ENCODE measurements around the gene CUL4A. TPM values are rescaled to one million over a fixed set of nuclear protein-coding genes. Genes with fewer than 3 reads are reported as not detected.

CUL4A gene
- total and polyA plus RNA-seq, 9 donors, result 52.4 to 72.3 (median 62.8) TPM

GRCh38 chr13:113219256-113219940 is 10.0 kb downstream of the CUL4A start:
- Histone ChIP-seq H3K27me3 (ENCODE audit: control insufficient read depth, insufficient read depth, low read length) (no peaks in the 10 kb centered on the region), H3K9me3 (replicated peaks; ENCODE audit: control insufficient read depth, low read depth, low read length) (no peaks in the 10 kb centered on the region), H3K4me3 (ENCODE audit: low read length) (no peak overlapping the region), H3K27ac (ENCODE audit: low read length) (no peak overlapping the region), H3K36me3 (ENCODE audit: control insufficient read depth, insufficient read depth, low read length) (peaks cover 45% of the 10 kb centered on the region), H3K4me1 (ENCODE audit: control insufficient read depth, insufficient read depth, low read length) (peaks cover 5% of the 10 kb centered on the region)
- 87% methylated on average over 14 of the region's 14 CpGs for WGBS (ENCODE audit: insufficient coverage)
- no peak for DNase-seq

GRCh38 chr13:113220141-113220598 is 10.8 kb downstream of the CUL4A start:
- Histone ChIP-seq H3K36me3 (ENCODE audit: control insufficient read depth, insufficient read depth, low read length) (peaks cover 49% of the 10 kb centered on the region), H3K27me3 (ENCODE audit: control insufficient read depth, insufficient read depth, low read length) (no peaks in the 10 kb centered on the region), H3K9me3 (replicated peaks; ENCODE audit: control insufficient read depth, low read depth, low read length) (no peaks in the 10 kb centered on the region), H3K27ac (ENCODE audit: low read length) (no peak overlapping the region), H3K4me3 (ENCODE audit: low read length) (no peak overlapping the region), H3K4me1 (ENCODE audit: control insufficient read depth, insufficient read depth, low read length) (peaks cover 5% of the 10 kb centered on the region)
- WGBS (ENCODE audit: insufficient coverage), result 72% methylated on average over 13 of the region's 13 CpGs
- no peak for DNase-seq

GRCh38 chr13:113220877-113221276 is 11.5 kb downstream of the CUL4A start:
- H3K4me3 ChIP-seq (ENCODE audit: low read length), result no peak overlapping the region
- peaks cover 3% of the 10 kb centered on the region for H3K4me1 ChIP-seq (ENCODE audit: control insufficient read depth, insufficient read depth, low read length)
- no peaks in the 10 kb centered on the region for H3K27me3 ChIP-seq (ENCODE audit: control insufficient read depth, insufficient read depth, low read length)
- 94% methylated on average over 6 of the region's 7 CpGs for WGBS (ENCODE audit: insufficient coverage)
- H3K27ac ChIP-seq (ENCODE audit: low read length), result no peak overlapping the region
- no peaks in the 10 kb centered on the region for H3K9me3 ChIP-seq (replicated peaks; ENCODE audit: control insufficient read depth, low read depth, low read length)
- DNase-seq, result no peak
- H3K36me3 ChIP-seq (ENCODE audit: control insufficient read depth, insufficient read depth, low read length), result peaks cover 55% of the 10 kb centered on the region

- no peak for DNase-seq
- peaks cover 75% of the 10 kb centered on the region for H3K36me3 ChIP-seq (ENCODE audit: control insufficient read depth, insufficient read depth, low read length)
- no peaks in the 10 kb centered on the region for H3K4me1 ChIP-seq (ENCODE audit: control insufficient read depth, insufficient read depth, low read length)
- H3K4me3 ChIP-seq (ENCODE audit: low read length), result no peak overlapping the region
- H3K27me3 ChIP-seq (ENCODE audit: control insufficient read depth, insufficient read depth, low read length), result no peaks in the 10 kb centered on the region
- no peak overlapping the region for H3K27ac ChIP-seq (ENCODE audit: low read length)
- H3K9me3 ChIP-seq (replicated peaks; ENCODE audit: control insufficient read depth, low read depth, low read length), result no peaks in the 10 kb centered on the region
- WGBS (ENCODE audit: insufficient coverage), result 98% methylated on average over 5 of the region's 7 CpGs
These were observed 13.7 kb downstream of the CUL4A start for GRCh38 chr13:113223070-113223469.

- WGBS (ENCODE audit: insufficient coverage), result 68% methylated on average over 6 of the region's 10 CpGs
- Histone ChIP-seq H3K4me3 (ENCODE audit: low read length) (no peak overlapping the region), H3K27ac (ENCODE audit: low read length) (no peak overlapping the region), H3K36me3 (ENCODE audit: control insufficient read depth, insufficient read depth, low read length) (peaks cover 80% of the 10 kb centered on the region), H3K4me1 (ENCODE audit: control insufficient read depth, insufficient read depth, low read length) (no peaks in the 10 kb centered on the region), H3K9me3 (replicated peaks; ENCODE audit: control insufficient read depth, low read depth, low read length) (no peaks in the 10 kb centered on the region), H3K27me3 (ENCODE audit: control insufficient read depth, insufficient read depth, low read length) (no peaks in the 10 kb centered on the region)
- DNase-seq, result no peak
These were observed 15.1 kb downstream of the CUL4A start for GRCh38 chr13:113224486-113224885.

- Histone ChIP-seq H3K27me3 (ENCODE audit: control insufficient read depth, insufficient read depth, low read length) (no peaks in the 10 kb centered on the region), H3K4me1 (ENCODE audit: control insufficient read depth, insufficient read depth, low read length) (no peaks in the 10 kb centered on the region), H3K27ac (ENCODE audit: low read length) (no peak overlapping the region), H3K4me3 (ENCODE audit: low read length) (no peak overlapping the region), H3K9me3 (replicated peaks; ENCODE audit: control insufficient read depth, low read depth, low read length) (no peaks in the 10 kb centered on the region), H3K36me3 (ENCODE audit: control insufficient read depth, insufficient read depth, low read length) (peaks cover 83% of the 10 kb centered on the region)
- no peak for DNase-seq
- 67% methylated on average over 1 of the region's 7 CpGs for WGBS (ENCODE audit: insufficient coverage)
These were observed 16.1 kb downstream of the CUL4A start for GRCh38 chr13:113225515-113225914.

GRCh38 chr13:113226873-113227450 is 17.5 kb downstream of the CUL4A start:
- no peak for DNase-seq
- Histone ChIP-seq H3K4me3 (ENCODE audit: low read length) (no peak overlapping the region), H3K27ac (ENCODE audit: low read length) (no peak overlapping the region), H3K36me3 (ENCODE audit: control insufficient read depth, insufficient read depth, low read length) (peaks cover 77% of the 10 kb centered on the region), H3K9me3 (replicated peaks; ENCODE audit: control insufficient read depth, low read depth, low read length) (no peaks in the 10 kb centered on the region), H3K4me1 (ENCODE audit: control insufficient read depth, insufficient read depth, low read length) (no peaks in the 10 kb centered on the region), H3K27me3 (ENCODE audit: control insufficient read depth, insufficient read depth, low read length) (no peaks in the 10 kb centered on the region)
- 69% methylated on average over 5 of the region's 7 CpGs for whole genome bisulfite sequencing (ENCODE audit: insufficient coverage)

- Histone ChIP-seq H3K9me3 (replicated peaks; ENCODE audit: control insufficient read depth, low read depth, low read length) (no peaks in the 10 kb centered on the region), H3K27ac (ENCODE audit: low read length) (no peak overlapping the region), H3K4me1 (ENCODE audit: control insufficient read depth, insufficient read depth, low read length) (no peaks in the 10 kb centered on the region), H3K27me3 (ENCODE audit: control insufficient read depth, insufficient read depth, low read length) (no peaks in the 10 kb centered on the region), H3K36me3 (ENCODE audit: control insufficient read depth, insufficient read depth, low read length) (peaks cover 66% of the 10 kb centered on the region), H3K4me3 (ENCODE audit: low read length) (no peak overlapping the region)
- WGBS (ENCODE audit: insufficient coverage), result 100% methylated on average over 1 of the region's 5 CpGs
- no peak for DNase-seq
These were observed 19.7 kb downstream of the CUL4A start for GRCh38 chr13:113229161-113229560.

GRCh38 chr13:113229791-113230190 is 20.4 kb downstream of the CUL4A start:
- no peak overlapping the region for H3K4me3 ChIP-seq (ENCODE audit: low read length)
- WGBS (ENCODE audit: insufficient coverage), result 94% methylated on average over 15 of the region's 20 CpGs
- DNase-seq, result no peak
- no peaks in the 10 kb centered on the region for H3K4me1 ChIP-seq (ENCODE audit: control insufficient read depth, insufficient read depth, low read length)
- H3K36me3 ChIP-seq (ENCODE audit: control insufficient read depth, insufficient read depth, low read length), result peaks cover 67% of the 10 kb centered on the region
- no peaks in the 10 kb centered on the region for H3K27me3 ChIP-seq (ENCODE audit: control insufficient read depth, insufficient read depth, low read length)
- no peak overlapping the region for H3K27ac ChIP-seq (ENCODE audit: low read length)
- H3K9me3 ChIP-seq (replicated peaks; ENCODE audit: control insufficient read depth, low read depth, low read length), result no peaks in the 10 kb centered on the region

GRCh38 chr13:113231306-113232207 is 22.1 kb downstream of the CUL4A start:
- Histone ChIP-seq H3K4me3 (ENCODE audit: low read length) (no peak overlapping the region), H3K36me3 (ENCODE audit: control insufficient read depth, insufficient read depth, low read length) (peaks cover 62% of the 10 kb centered on the region), H3K4me1 (ENCODE audit: control insufficient read depth, insufficient read depth, low read length) (no peaks in the 10 kb centered on the region), H3K9me3 (replicated peaks; ENCODE audit: control insufficient read depth, low read depth, low read length) (no peaks in the 10 kb centered on the region), H3K27ac (ENCODE audit: low read length) (no peak overlapping the region), H3K27me3 (ENCODE audit: control insufficient read depth, insufficient read depth, low read length) (no peaks in the 10 kb centered on the region)
- DNase-seq, result no peak
- 74% methylated on average over 13 of the region's 14 CpGs for WGBS (ENCODE audit: insufficient coverage)
